Stimulated activated effector memory CD8-positive, alpha-beta T cell treated with anti-CD3 and anti-CD28 coated beads, Interleukin-12 subunit alpha, Interleukin-12 subunit beta, amount 100 ng/mL, for 72 hours (primary cell): ENCODE measurements around the gene WDR17.
A peak's percentile ranks its signal among the peaks of the same experiment; 100 is the strongest.

Experiments
- ATAC-seq: fragments of 150-1000 bp; cut with Tn5 transposase; 2 replicates; pipeline ENCODE4 v1.10.0; 2021
- DNase-seq, 2 donors: peaks; one replicate each; pipeline ENCODE4 v3.0.0; 2021 to 2022; ENCODE audit warnings: low spot score in 2 of 2
- H3K27ac Mint-ChIP-seq: one replicate; pipeline ENCODE4 v1.8.0; 2022; ENCODE audit warnings: mild to moderate bottlenecking, mixed read lengths
- H3K36me3 Mint-ChIP-seq: one replicate; pipeline ENCODE4 v1.8.0; 2022; ENCODE audit warnings: mild to moderate bottlenecking, mixed read lengths
- H3K4me1 Mint-ChIP-seq: one replicate; pipeline ENCODE4 v1.8.0; 2022; ENCODE audit warnings: mixed read lengths
- H3K4me3 Mint-ChIP-seq: one replicate; pipeline ENCODE4 v1.8.0; 2022; ENCODE audit warnings: mild to moderate bottlenecking, mixed read lengths
- H3K9me3 Mint-ChIP-seq: one replicate; pipeline ENCODE4 v1.8.0; 2022; ENCODE audit warnings: mixed read lengths

WDR17 gene

GRCh38 chr4:176053785-176054184, 11.9 kb upstream of the WDR17 start:
- H3K36me3 Mint-ChIP-seq, result no peaks in the 10 kb centered on the region
- no peak overlapping the region for H3K27ac Mint-ChIP-seq
- no peak for ATAC-seq
- no peak for DNase-seq
- no peaks in the 10 kb centered on the region for H3K9me3 Mint-ChIP-seq
- no peak overlapping the region for H3K4me3 Mint-ChIP-seq
- H3K4me1 Mint-ChIP-seq, result no peaks in the 10 kb centered on the region

GRCh38 chr4:176054942-176055341, 10.7 kb upstream of the WDR17 start:
- H3K4me1 Mint-ChIP-seq, result no peaks in the 10 kb centered on the region
- H3K4me3 Mint-ChIP-seq, result no peak overlapping the region
- no peaks in the 10 kb centered on the region for H3K9me3 Mint-ChIP-seq
- ATAC-seq (no peak), DNase-seq (no peak)
- no peak overlapping the region for H3K27ac Mint-ChIP-seq
- H3K36me3 Mint-ChIP-seq, result no peaks in the 10 kb centered on the region

GRCh38 chr4:176063718-176064117, 1.9 kb upstream of the WDR17 start:
- no peak overlapping the region for H3K27ac Mint-ChIP-seq

DNA sequence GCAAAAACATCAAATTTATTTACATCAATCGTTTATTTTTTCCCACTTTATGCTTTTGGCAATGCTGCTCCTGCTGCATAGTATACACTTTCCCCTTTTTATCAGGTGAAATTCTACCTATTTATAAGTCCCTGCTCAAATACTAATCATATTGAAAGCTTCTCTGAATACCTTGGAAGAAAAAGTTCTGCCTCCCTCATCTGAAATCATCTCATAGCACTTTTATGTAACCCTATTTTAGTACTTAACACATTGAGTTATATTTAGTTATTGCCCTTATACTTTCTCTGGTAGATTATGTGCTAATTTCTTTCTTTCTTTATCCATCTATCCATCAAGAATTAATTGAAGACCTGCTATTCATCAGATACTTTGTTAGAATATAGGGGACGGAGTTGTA, 1.1 kb upstream of the WDR17 start:
- Mint-ChIP-seq H3K4me1 (peaks cover 12% of the 10 kb centered on the region), H3K9me3 (no peaks in the 10 kb centered on the region), H3K36me3 (peaks cover 4% of the 10 kb centered on the region), H3K4me3 (no peak overlapping the region), H3K27ac (no peak overlapping the region)
- ATAC-seq (no peak), DNase-seq (no peak)

More at GRCh38 chr4:176063718-176064117, 1.9 kb upstream of the WDR17 start:
- H3K9me3 Mint-ChIP-seq, result no peaks in the 10 kb centered on the region
- H3K4me3 Mint-ChIP-seq, result no peak overlapping the region
- peaks cover 4% of the 10 kb centered on the region for H3K36me3 Mint-ChIP-seq
- no peak for ATAC-seq
- peaks cover 12% of the 10 kb centered on the region for H3K4me1 Mint-ChIP-seq
- no peak for DNase-seq

DNA sequence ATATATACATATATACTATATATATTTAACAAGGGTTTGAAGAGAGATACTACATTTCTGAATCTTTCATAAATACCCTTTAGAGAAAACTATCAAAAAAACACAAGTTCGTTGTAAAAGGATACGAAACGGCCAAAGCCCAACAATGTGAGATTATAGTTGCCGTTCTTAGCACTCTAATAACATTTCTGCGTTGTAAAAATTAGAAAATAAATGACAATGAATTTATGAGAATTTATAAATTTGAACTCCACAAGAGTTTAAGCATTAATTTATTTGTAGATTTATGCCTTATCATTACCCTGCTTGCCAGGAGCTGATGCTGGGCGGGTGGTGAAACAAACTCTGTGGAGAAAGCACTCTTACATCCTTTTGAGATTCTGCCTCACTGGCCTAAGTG, 1.1 kb downstream of the WDR17 start:
- H3K9me3 Mint-ChIP-seq, result no peaks in the 10 kb centered on the region
- no peak overlapping the region for H3K4me3 Mint-ChIP-seq
- ATAC-seq, result no peak
- H3K4me1 Mint-ChIP-seq, result peaks cover 12% of the 10 kb centered on the region
- no peak overlapping the region for H3K27ac Mint-ChIP-seq
- peaks cover 4% of the 10 kb centered on the region for H3K36me3 Mint-ChIP-seq
- no peak for DNase-seq

DNA sequence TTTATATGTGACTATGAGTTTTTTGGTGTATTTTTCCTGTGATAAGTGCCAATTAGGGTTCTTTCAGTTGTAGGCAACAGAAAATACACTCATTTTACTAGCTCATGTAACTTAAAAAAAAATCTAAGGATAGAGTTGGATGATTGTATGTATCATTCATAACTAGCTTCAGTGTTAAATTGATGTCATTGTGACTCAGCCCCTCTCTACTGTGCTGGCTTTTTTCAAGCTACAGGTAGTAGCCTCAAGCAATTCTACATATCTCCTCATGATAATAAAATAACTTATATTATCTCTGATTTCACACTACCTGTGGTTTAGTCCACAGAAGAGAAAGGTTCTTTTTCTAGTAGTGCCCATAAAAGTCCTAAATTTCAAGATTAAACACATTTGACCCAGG, 11.9 kb downstream of the WDR17 start:
- Mint-ChIP-seq H3K27ac (no peak overlapping the region), H3K36me3 (no peaks in the 10 kb centered on the region), H3K4me1 (no peaks in the 10 kb centered on the region), H3K9me3 (no peaks in the 10 kb centered on the region), H3K4me3 (no peak overlapping the region)
- ATAC-seq, result no peak
- DNase-seq, result no peak

DNA sequence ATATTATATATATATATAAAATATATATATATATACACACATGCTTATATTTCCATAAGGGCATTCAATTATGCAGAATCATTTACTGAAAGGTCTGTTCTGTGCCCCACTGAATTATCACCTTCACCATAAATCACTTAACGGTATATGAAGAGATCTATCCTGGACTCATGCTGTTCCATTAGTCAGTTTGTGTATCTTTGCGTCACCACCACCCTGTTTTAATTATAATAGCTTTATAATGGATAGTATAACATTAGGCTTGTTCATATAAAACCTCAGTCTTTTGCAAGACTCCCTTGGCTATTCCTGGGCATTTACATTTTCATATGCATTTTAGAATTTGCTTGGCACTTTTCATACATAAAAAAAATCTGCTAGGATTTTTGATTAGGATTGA, 19.1 kb downstream of the WDR17 start:
- Mint-ChIP-seq H3K4me3 (no peak overlapping the region), H3K4me1 (no peaks in the 10 kb centered on the region), H3K27ac (no peak overlapping the region), H3K9me3 (no peaks in the 10 kb centered on the region), H3K36me3 (no peaks in the 10 kb centered on the region)
- DNase-seq, result no peak
- ATAC-seq, result no peak

DNA sequence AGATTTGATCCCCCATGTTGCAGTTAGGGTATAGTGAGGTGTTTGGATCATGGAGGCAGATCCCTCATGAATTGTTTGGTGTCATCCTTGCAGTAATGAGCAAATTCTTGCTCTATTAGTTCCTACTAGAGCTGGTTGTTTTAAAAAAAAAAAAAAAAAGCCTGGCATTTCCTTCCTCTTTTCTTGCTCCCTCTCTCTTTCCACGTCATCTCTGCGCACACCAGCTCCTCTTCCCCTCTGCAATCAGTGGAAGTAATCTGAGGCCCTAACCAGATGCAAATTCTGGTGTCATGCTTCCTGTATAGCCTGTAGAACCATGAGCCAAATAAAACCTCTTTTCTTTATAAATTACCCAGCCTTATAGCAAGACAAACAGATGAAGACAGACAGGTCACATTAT, 24.5 kb downstream of the WDR17 start:
- DNase-seq (no peak), ATAC-seq (no peak)
- H3K27ac Mint-ChIP-seq, result no peak overlapping the region
- H3K9me3 Mint-ChIP-seq, result peaks cover 2% of the 10 kb centered on the region
- H3K36me3 Mint-ChIP-seq, result no peaks in the 10 kb centered on the region
- H3K4me3 Mint-ChIP-seq, result no peak overlapping the region
- H3K4me1 Mint-ChIP-seq, result no peaks in the 10 kb centered on the region

DNA sequence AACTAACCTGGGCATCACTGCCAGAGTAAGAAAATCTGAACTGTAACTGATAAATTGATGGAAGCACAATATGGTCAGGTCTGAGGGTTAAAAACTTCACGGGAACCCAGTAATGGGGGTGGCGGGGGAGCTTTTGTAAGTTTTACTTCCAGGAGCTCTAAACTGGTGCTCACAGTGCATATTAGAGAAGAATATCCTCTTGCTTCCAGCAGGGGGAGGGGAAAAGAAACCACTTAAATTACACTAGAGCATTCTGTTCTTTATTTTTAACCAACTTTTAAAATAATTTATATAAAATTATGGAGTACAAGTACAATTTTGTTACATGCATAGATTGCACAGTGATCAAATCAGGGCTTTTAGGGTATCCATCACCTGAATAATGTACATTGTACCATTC, 33.7 kb downstream of the WDR17 start:
- Mint-ChIP-seq H3K9me3 (peaks cover 6% of the 10 kb centered on the region), H3K4me1 (no peaks in the 10 kb centered on the region), H3K27ac (no peak overlapping the region), H3K4me3 (no peak overlapping the region), H3K36me3 (no peaks in the 10 kb centered on the region)
- DNase-seq (no peak), ATAC-seq (no peak)

- DNase-seq (no peak), ATAC-seq (no peak)
- Mint-ChIP-seq H3K36me3 (no peaks in the 10 kb centered on the region), H3K4me3 (no peak overlapping the region), H3K27ac (no peak overlapping the region), H3K9me3 (peaks cover 6% of the 10 kb centered on the region), H3K4me1 (no peaks in the 10 kb centered on the region)
Observed at GRCh38 chr4:176102414-176103063, 36.9 kb downstream of the WDR17 start.

GRCh38 chr4:176107695-176108094, 42.1 kb downstream of the WDR17 start:
- Mint-ChIP-seq H3K36me3 (no peaks in the 10 kb centered on the region), H3K27ac (no peak overlapping the region), H3K9me3 (peaks cover 6% of the 10 kb centered on the region), H3K4me1 (no peaks in the 10 kb centered on the region), H3K4me3 (no peak overlapping the region)
- DNase-seq, result no peak
- ATAC-seq, result no peak

- DNase-seq, result no peak
- Mint-ChIP-seq H3K27ac (no peak overlapping the region), H3K4me1 (peaks cover 9% of the 10 kb centered on the region), H3K9me3 (no peaks in the 10 kb centered on the region), H3K36me3 (no peaks in the 10 kb centered on the region), H3K4me3 (no peak overlapping the region)
- ATAC-seq, result peak; percentile 95
Observed at GRCh38 chr4:176123710-176124407, 58.2 kb downstream of the WDR17 start.

DNA sequence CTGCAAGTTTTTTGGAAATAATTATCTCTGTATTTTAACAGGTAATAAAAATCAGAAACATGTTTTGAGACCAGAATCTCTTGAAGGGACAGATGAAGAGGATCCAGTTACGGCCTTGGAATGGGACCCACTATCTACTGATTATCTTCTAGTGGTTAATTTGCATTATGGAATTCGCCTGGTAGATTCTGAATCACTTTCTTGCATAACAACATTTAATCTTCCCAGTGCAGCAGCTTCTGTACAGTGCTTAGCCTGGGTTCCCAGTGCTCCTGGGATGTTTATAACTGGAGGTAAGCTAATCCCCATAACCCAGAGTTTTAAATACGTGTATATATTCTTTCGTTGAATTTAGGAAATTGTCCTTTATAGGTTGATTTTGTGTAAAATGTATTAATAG, 59.4 kb downstream of the WDR17 start:
- H3K27ac Mint-ChIP-seq, result no peak overlapping the region
- ATAC-seq (no peak), DNase-seq (no peak)
- no peaks in the 10 kb centered on the region for H3K36me3 Mint-ChIP-seq
- H3K4me1 Mint-ChIP-seq, result peaks cover 9% of the 10 kb centered on the region
- no peak overlapping the region for H3K4me3 Mint-ChIP-seq
- H3K9me3 Mint-ChIP-seq, result no peaks in the 10 kb centered on the region

DNA sequence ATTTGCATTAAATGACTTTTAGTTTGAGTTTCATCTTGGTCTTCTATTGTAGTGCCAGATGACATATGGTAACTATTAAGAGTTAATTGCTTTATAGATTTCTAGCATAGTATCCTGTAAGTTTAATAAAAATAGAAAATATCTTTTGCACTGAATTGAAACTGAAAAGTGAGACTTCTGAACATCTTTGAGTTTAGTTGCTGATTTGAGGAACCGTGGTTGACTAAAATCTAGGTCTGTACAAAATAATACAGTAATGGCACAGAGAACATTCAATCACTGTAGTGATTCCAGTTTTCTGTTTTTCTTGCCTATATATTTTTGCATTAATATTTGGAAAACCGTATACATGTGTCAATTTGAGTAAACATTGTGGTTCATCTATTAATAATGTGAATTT, 69.0 kb downstream of the WDR17 start:
- Mint-ChIP-seq H3K36me3 (no peaks in the 10 kb centered on the region), H3K27ac (no peak overlapping the region), H3K4me1 (no peaks in the 10 kb centered on the region), H3K4me3 (no peak overlapping the region), H3K9me3 (no peaks in the 10 kb centered on the region)
- DNase-seq (no peak), ATAC-seq (no peak)

GRCh38 chr4:176137631-176138030, 72.0 kb downstream of the WDR17 start:
- H3K4me1 Mint-ChIP-seq, result no peaks in the 10 kb centered on the region
- DNase-seq, result no peak
- no peak overlapping the region for H3K27ac Mint-ChIP-seq
- no peak overlapping the region for H3K4me3 Mint-ChIP-seq
- no peaks in the 10 kb centered on the region for H3K9me3 Mint-ChIP-seq
- ATAC-seq, result no peak
- no peaks in the 10 kb centered on the region for H3K36me3 Mint-ChIP-seq

- DNase-seq (no peak), ATAC-seq (no peak)
- Mint-ChIP-seq H3K36me3 (no peaks in the 10 kb centered on the region), H3K27ac (no peak overlapping the region), H3K9me3 (no peaks in the 10 kb centered on the region), H3K4me1 (no peaks in the 10 kb centered on the region), H3K4me3 (no peak overlapping the region)
Observed at GRCh38 chr4:176139518-176139917, 73.9 kb downstream of the WDR17 start.
